Activated T-helper 9 cell treated with anti-CD3 and anti-CD28 coated beads, Interleukin-2, amount 50 U/mL, for 16 hours (primary cell): ENCODE data around the gene CYP2E1.
"Not testable (repeated sequence)": the region's sequence is repeated elsewhere in the genome, so short reads cannot be mapped to it uniquely, and the experiment has no call there.

ENCODE experiments used
- DNase-seq: peaks from one replicate; pipeline ENCODE4 v3.0.0-alpha.2; 2020; ENCODE audit warnings: low read depth

Gene CYP2E1

GRCh38 chr10:133528845-133529575 lies 1.8 kb downstream of the CYP2E1 start:
- no peak for DNase-seq

DNA sequence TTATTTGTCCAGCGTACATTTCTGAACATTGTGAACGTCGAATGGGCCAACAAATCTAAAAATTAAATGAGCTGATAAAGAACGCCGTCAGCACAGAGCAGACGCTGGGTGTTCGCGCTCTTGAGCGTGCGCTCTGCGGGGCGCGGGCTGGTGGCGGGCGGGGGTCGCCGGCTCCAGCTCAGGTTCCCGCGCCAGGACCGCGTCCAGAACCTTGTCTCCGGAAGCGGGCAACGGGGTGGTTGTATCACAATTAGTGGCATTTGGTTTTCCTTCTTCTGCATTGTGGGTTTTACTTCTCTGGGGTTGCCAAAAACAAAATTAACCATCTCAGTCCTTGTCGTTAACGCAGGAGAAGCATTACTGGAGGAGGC lies 2.4 kb downstream of the CYP2E1 start:
- no peak for DNase-seq

GRCh38 chr10:133530506-133530905 lies 3.3 kb downstream of the CYP2E1 start:
- no peak for DNase-seq

DNA sequence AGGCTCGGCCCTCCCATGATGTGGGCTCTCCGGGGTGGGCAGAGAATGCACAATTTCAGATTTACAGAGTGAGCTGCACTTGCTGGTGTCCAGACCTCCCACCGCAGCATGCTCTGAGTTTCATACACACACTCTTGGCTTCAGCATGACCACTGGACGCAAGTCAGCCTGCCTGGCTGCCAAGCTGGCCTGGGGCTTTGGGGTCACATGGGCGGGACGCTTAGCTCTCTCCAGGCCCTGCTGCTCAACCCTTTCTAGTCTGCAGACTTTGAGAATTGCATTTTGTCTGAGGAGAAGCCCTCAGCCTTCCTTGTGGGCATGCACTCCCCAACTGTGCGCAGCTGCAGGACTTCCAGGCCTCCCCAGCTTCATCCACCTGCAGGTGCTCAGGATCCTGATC lies 5.7 kb downstream of the CYP2E1 start:
- DNase-seq: no peak

DNA sequence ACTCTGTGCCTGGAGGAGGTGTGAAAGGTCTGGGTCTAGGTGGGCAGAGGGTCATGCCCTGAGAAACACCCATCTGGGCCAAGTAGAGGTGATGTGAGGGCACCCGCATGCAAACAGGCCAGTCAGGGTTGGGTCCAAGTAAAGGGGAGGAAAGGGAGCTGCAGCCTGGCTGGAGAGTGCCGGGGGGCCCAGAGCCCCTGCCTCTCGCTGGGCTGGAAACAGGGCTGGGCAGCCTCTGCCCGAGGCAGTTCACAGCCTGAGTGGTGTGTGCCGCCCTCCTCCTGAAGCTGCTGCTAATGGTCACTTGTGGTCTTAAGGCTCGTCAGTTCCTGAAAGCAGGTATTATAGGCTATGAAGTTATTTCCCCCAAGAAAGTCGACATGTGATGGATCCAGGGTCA lies 7.3 kb downstream of the CYP2E1 start:
- DNase-seq: no peak

GRCh38 chr10:133536198-133536597 lies 9.0 kb downstream of the CYP2E1 start:
- no peak for DNase-seq

DNA sequence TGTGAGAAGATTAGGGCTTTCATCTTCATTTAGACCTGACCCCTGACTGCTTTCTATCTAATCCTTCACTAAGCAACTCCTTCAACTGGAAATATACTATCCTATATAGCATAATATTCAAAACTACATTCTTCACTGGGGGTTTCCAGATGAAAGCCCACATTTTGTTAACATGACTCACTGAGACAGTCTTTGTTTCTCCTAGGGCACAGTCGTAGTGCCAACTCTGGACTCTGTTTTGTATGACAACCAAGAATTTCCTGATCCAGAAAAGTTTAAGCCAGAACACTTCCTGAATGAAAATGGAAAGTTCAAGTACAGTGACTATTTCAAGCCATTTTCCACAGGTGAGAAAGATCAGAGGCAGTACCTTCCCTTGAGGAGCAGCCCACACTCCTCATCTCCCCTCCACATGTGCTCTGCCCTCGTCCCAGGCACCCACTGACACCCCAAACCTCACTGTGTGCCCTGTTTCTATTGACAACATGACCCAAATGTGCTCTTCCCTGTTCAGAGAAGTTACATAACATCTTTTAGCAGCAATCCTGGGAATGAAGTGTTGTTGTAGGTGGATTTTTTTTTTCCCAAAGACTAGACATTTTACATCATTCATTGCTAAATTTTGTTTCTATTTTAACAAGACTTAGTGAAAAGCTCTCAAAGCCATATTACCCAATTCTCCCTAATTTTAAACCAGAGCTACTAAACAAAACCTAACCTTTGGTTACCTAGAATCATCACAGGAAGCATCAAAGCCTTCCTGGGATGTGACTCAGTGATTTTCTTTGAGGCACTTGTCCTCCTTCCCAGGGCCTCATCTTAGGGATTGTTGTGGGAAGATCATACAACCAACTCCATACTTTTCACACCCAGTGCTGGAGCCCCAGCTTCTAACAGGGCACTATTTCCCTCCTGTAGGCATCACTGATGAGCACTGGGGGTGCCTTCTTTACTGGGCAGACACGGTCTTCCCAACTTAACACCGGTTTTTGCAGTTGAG lies 10.7 kb downstream of the CYP2E1 start:
- DNase-seq: no peak

GRCh38 chr10:133541441-133541975 lies 14.3 kb downstream of the CYP2E1 start:
- not testable (repeated sequence) for DNase-seq

DNA sequence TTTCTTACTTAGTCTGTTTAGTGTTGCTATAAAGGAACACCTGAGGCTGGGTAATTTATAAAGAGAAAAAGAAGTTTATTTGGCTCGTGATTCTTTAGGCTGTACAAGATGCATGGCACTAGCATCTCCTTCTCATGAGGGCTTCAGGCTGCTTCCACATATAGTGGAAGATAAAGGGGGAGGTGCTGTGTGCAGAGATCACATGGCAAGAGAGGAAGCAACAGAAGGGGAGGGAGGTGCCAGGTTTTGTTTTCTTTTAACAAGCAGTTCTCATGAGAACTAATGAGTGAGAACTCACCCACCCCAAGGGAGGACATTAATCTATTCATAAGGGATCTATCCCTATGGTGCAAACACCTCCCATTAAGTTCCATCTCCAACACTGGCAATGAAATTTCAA lies 17.3 kb downstream of the CYP2E1 start:
- DNase-seq: no peak

GRCh38 chr10:133554600-133554999 lies 27.4 kb downstream of the CYP2E1 start:
- DNase-seq: no peak

DNA sequence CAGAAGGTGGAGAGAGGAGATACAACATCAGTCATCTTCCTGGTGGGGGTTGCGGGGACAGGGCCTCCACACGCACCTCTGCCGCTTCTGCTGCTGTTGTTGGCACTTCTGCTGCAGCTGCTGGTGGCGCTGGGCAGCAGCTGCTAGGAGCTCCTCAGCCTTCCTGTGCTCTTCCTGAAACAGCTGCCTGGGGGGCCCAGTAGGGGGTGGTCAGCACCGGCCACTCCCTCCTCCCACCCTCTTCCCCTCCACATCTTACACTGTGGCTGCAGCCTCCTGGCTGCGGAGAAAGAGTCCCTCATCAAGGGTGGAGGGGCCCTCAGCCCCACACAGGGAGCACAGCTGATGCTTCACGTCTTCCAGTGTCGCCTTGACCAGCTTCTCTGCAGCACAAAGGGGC lies 28.4 kb downstream of the CYP2E1 start:
- DNase-seq: no peak

GRCh38 chr10:133557381-133557780 lies 30.2 kb downstream of the CYP2E1 start:
- no peak for DNase-seq

GRCh38 chr10:133559216-133559615 lies 32.1 kb downstream of the CYP2E1 start:
- DNase-seq: no peak

DNA sequence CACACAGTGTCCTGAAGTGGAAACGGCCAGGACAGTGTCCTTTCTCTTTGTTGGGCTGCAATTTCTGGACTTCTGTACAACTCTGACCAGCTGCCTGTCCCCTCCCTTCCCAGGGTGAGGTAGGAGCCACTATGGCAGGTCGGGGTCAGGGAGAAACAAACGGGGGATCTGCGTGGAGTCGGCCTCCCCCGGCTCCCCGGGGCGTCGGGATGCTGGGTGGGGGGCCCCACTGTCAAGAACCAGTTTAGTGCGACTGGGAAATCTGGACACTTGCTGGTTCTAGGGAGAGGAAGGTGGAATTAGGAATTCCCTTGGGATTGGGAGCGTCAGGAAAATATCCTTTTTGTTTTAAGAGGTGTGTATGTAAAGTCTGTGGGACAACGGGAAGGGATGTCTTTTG lies 37.7 kb downstream of the CYP2E1 start:
- no peak for DNase-seq

DNA sequence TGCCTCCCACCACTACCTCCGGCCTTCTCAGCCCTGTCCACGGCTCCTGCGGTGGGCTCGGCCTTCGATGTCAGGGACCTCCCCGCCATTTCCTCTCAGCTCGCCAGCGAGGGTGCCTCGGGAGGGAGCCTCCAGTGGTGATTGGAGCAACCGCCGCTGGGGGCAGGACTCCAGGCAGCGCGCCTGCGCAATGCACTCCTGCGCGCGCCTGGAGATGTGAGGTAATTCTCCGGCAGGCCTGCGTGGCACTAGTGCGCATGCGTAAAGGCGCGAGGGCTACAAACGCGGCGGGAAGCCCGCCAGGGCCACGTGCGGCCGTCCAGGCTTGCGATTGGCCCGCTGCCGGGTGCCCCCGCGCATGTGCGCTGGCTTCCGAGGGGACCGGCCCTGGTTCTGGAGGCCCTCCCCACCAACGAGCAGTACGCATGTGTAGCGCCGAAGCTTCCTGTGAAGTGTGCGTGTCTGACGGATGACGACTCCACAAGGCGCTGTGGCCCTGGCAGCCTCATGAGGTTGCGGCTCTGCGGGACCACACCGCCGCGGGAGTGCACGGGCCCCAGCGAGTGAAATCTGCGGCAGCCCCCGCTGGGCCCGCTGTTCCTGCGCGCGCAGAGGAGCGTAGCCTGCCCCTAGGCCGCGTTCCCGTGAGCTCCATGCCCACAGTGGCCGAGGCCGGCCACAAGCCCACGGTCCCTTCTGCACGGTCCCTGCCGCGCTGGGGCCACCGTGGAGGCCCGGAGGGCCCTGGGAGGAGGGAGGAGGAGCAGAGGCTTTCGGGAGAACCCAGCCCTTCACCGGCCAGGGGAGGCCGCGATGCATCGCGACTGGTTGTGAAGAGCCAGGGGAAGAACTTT lies 38.5 kb downstream of the CYP2E1 start, which contains the start of gene SYCE1:
SYCE1 (minus strand) TSS at position 143 of the 854 bp plus-strand sequence; CDS start at position 89, 54 bp downstream.
- no peak for DNase-seq

- no peak for DNase-seq
Observed at GRCh38 chr10:133567119-133567518, 40.0 kb downstream of the CYP2E1 start.

DNA sequence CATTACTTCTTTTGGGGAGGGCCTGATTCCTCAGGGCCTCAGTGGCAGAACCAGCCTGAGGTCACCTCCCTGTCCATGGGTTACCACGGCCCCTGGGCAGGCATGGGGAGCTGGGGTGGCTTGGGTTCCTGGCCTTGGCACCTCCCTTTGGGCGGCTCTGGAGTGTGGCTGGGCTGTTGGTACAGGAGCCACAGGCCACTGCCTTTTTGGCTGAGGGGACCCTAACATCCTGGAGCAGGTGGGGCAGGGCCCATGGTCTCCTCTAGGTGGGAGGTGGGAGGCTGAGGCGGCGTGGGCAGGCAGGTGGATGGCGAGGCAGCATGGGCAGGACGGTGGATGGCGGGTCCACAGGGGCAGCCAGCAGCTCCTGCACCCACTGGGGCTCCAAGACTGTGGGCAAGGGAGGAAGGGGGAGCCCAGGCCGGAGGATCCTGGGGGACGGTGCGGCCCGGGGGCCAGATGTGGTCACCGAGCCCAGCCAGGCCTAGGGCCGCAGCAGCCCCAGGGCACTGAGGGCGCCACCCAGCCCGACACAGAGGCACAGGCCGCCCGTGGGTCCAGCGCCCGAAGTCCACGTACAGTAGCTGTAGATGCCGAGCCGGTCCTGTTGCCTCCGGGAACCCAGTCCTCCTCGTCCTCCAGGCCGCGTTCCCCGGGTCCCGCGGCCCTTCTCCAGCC lies 40.6 kb downstream of the CYP2E1 start:
- DNase-seq: no peak

- DNase-seq: no peak
Observed at GRCh38 chr10:133568287-133568614, 41.1 kb downstream of the CYP2E1 start.

DNA sequence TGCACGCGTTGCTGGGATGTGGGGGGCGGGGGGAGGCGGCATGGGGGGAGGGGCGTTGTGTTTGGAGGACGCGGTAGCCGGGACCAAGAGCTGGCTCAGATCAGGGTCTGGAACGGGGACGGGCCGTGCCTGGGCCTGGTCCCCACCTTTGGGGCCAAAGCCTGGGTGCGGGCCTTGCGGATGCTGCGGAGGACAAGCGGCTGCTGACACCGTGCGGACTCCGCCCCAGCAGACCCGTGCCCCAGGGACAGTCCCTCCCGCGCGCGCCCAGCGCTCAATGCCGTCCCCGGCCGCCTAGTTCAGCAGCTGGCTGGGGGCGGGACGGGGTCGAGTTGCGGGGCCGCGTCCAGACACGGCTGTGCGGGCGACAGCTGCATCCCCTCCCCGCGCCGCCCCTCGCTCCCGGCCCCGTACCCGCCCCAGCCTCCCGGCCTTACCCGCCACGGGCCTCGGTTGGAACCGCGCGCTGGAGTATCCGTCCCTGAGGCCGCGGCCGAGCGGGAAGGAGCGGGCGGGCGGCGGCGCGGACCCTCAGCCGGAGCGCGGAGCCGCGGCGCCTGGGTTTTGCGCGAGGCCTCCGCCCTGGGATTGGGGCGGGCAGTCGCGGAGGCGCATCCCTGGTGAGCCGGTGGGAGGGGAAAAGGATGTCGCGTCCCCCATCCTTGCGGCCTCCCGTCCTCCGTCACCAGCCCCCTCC lies 41.8 kb downstream of the CYP2E1 start:
- not testable (repeated sequence) for DNase-seq

DNA sequence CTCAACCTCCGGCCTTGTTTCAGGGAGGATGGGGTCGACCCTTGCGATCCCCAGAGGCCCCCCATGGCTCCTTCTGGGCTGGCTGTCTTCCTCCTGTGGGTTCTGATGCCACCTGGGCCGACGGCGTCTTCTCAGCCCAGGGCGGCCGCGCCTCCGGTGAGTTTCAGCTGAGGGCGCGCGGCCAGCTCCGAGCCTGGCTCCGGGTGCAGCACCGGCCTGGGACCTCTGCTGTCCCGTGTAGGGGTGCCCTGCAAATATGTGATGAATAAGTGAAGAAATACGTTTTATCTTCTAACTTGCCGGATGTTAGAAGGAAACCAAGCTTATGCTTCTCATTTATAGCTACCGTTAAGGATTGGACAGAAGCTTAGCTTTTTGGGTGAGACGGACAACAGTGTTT lies 42.6 kb downstream of the CYP2E1 start:
- not testable (repeated sequence) for DNase-seq

- DNase-seq: not testable (repeated sequence)
Observed at GRCh38 chr10:133572055-133572454, 44.9 kb downstream of the CYP2E1 start.
